Activated naive CD4-positive, alpha-beta T cell treated with Interleukin-2 at 50 U/mL for 16 hours (primary cell): ENCODE results near the gene PDE10A.

Experiments
- DNase-seq: peaks from one replicate; pipeline ENCODE4 v3.0.0-alpha.2; 2020

Gene PDE10A

DNA sequence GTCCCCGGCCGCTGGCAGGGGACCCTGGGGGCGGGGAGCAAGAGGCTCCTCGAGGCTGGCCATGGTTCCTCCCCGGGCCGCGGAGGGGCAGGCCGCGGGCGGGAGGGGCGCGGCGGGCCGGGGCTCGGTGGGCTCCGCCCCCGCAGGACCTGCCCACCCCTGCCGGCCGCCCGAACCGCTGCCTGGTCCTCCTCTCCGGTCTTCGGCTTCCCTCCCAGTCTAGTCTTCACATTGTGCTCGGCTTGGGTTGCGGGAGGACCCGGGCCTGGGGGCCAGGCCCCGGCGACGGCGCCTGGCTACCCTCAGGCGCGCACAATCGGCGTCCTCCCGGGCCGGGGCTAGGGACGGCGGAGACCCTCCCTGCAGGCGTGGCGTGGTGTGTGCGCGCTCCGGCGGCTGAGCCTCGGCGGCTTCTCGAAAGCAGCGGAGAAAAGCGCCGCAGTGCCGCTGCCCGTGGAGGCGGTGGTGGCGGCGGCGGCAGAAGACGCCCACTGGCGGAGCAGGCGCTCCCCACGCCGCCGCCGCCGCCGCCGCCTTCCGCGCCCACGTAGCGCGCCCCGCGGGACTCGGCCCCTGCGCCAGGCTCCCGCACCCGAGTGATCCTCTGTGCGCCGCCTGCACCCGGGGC, at the start of gene PDE10A:
PDE10A (minus strand) TSS at position 493 of the 628 bp plus-strand sequence; CDS start at position 63, 430 bp downstream.
- no peak for DNase-seq

DNA sequence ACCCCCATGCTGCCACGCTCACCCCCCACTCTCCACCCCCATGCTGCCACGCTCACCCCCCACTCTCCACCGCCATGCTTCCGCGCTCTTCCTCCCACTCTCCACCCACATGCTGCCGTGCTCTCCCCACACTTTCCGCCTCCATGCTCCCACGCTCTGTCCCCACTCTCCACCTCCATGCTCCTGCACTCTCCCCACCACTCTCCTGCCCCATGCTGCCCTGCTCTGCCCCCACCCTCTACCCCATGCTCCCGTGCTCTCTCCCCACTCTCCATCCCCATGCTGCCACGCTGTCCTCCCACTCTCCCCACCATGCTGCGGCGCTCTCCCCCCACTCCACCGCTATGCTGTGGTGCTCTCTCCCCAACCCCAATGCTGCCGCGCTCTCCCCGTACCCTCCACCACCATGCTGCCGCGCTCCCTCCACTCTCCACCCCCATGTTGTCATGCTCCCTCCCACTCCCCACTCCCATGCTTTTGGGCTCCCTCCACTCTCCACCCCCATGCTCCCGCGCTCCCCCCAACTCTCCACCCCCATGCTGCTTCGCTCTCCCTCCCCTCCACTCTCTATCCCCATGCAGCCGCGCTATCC, 46.0 kb upstream of the PDE10A start:
- DNase-seq: no peak

DNA sequence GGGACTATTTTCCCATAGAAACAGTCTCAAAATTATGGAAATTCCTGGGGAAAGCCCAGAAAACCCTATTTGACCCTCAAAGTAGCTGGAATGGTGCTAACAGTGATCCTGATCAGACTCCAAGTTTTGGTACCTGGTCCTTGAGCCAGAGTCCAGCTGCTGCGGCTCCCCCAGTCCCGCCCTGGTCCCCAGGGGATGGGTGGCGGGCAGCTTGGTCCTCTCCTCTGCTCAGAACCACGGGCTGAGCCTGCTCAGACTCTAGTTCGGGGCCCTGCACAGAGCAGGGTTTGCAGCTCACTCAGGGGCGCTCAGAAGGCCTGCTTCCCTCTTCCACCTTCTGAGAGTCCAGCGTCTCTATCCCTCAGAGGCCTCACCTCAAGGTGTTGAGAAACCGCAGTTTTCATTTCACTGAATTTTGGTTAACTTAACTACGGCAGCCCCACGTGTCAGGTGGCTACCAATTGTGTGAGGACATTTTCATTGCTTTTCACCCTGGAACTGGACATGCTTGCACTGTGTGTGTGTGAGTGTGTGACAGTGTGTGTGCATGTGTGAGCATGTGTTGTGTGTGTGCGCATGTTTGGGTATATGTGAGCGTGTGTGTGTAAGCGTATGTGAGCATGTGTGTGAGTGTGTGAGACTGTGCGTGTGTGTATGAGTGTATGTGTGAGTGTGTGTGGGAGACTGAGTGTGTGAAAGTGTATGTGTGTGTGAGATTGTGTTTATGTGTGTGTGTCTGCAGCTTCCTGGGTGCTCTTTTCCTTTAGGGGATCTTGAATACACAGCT, 44.2 kb upstream of the PDE10A start:
- no peak for DNase-seq

DNA sequence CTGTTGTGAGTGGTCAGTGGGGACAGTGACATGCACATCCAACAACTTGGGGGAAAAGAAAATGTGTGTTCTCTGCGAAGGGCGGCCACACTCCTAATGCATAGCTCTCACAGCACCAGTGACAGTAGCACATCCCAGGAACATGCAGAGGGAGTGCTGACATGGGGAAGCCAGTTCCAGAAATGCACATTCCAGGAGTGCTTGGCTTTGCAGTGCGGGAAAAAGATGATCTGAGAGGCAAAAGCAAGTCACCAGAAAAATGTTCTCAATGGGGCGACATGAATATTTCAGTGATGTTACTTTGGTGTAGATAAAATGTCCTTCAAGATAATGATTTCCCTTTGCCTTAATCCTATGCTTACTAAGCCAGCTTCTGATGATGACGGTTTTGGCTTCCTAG, 42.9 kb upstream of the PDE10A start:
- no peak for DNase-seq

DNA sequence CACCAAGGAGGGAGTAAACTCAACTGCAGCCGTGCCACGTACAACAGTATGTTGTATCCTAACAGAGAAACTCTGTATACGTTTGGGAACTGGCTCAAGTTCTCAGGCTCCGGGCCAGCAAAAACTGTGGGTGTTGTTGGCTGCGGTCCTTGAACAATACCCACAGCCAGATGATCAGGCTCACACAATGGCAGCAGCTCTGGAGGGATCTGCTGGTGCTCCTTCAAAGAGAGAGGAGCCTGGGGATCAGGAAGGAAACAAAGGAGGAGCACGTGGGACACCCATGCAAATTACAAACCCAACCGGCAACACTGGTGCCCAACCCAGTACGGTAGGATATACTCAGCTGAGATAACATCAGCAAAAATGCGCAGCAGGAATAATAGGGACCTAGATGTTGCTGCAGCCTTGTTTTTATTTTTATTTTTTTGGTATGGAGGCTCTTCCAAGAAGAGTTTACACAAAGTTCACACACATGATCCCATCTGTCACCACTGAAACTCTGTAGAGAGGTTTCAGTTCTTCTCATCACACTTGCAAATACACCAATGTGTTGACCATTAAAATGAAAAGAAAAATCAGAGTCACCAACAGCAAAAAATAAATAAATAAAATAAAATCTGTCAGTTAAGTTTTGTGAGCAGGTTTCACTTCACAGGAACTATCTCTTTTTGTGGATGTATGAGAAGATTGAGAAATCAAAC, 41.2 kb upstream of the PDE10A start:
- DNase-seq: no peak

DNA sequence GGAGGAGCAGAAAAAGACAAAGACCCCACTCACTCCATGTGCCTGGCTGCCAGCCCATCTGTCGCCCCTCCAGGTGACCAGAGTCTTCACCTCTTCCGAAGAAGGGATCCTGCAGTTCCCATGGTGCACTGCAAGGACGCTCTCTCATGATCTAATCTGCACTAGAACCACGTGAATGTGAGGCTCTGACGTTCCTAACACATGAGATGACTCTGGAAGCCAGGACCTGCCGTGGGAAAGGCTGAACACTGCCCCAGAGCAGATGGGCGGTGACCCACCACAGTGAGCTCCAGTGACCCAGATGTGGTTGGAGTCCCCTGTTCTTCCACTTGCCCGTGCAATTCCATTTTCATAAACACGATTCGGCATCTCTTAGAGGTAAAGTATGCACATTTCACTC, 39.6 kb upstream of the PDE10A start:
- DNase-seq: no peak

DNA sequence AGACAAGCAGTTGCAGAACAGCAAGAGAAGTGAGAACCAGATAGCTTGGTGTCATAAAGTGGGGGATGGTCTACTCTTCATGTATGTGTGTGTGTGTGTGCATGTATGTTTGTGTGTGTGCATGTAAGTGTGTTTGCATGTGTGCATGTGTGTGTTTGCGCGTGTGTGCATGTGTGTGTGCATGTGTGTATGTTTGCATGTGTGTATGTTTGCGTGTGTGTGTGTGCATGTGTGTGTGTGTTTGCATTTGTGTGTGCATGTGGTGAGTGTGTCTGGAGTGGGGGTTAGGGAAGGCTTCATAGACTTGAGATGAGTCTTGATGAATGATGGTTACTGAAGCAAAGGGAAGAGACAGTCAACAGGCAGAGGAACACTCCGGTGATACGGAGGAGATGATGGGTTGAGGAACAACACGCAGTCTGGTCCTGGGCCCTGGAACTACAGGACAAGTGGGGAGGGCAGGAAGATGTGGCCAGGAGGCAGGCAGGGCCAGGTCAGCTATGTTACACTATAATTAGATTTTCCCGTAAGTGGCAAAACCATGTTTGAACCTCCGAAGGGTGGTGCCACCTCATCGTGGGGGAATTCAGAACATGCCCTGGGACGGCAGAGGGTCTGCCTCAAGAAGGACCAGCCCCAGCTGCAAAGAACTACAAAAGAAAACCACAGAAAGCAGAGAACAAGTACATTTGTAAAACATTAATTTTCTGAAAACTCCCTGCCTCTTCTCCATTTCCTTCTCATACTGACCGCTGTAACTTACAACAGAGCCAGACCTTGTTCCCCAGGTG, 38.7 kb upstream of the PDE10A start:
- no peak for DNase-seq

DNA sequence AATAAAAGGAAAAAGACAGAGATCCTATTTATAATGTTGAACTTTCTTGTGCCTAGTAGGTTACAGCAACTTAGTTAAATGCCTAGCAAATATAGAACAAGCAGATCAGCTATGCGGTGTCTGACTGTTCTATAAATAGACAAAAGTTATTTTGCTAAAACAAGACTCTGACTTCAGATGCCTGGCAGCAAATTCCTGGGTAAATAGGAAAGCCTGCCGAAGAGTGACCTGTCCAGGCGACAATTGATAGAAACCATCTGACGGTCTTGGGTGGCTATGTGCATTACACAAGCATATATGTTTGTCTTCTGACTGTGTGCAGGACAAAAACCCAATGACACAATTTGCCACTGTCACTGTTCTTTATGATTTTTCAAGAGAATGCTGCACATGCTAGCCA, 38.0 kb upstream of the PDE10A start:
- no peak for DNase-seq

DNA sequence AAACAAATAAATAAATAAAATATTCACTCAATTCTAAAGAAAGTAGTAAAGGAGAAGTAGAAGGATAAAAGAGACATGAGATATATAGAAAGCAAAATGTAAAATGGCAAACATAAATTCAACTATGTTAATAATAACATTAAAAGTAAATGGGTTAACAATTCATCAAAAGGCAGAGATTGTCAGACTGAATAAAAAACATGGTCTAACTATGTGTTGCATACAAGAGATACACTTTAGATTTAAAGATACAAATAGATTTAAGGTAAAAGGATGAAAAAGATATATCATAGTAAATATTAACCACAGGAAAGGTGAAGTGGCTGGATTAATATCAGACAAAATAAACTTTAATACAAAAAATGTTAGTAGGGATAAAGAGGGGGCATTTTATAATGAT, 35.8 kb upstream of the PDE10A start:
- DNase-seq: no peak

DNA sequence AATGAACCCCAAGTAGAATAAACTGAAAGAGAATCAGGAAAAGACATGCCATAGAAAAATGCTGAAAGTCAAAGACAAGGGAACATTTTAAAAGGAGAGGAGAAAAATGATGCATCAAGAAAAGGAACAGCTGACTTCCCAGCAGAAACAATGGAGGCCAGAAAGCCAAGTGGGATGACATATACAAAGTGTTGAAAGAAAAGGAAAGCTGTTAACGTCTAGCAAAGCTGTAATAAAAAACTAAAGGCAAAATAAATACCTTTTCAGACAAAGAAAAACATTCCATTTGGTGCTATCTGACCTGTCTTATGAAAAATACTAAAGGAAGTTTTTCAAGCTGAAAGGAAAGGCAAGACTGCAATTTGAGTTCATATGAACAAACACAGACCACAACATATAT, 34.1 kb upstream of the PDE10A start:
- DNase-seq: no peak

DNA sequence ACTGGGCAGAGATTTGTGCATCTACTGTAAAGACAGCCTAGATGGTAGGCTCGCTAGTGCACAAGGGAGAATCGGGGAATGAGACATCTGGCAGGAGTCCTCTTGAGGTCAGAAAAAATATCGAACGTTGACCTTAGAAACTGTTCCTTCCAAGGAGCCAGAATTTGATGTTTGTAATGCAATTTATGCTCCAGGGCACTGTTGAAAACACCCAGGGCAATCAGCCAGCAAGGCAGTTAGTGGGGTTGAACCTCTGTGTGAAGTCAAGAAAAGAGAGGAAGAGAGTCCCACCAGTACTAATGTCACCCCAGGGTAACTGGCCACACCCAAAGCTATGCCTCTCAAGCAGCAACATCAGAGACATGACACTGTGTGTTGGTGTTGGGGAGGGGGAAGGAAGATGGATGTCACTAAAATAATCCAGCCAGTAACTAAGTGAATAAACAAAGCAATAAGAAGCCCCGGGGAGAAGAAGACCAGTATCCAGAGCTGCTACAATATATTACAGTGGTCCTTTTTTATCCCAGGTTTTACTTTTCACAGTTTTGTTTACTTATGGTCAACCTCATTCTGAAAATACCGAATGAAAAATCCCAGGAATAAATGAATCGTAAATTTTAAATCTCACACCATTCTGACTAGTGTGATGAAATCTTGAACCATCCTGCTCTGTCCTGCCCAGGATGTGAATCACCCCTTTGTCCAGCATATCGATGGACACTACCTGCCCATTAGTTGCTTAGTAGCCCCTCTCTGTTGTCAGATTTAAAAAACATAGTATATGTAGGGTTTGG, 32.9 kb upstream of the PDE10A start:
- no peak for DNase-seq

GRCh38 chr6:165694296-165694695, 31.3 kb upstream of the PDE10A start:
- no peak for DNase-seq

GRCh38 chr6:165692106-165692653, 29.1 kb upstream of the PDE10A start:
- DNase-seq: no peak

- DNase-seq: no peak
Measured at GRCh38 chr6:165689699-165690098, 26.7 kb upstream of the PDE10A start.

DNA sequence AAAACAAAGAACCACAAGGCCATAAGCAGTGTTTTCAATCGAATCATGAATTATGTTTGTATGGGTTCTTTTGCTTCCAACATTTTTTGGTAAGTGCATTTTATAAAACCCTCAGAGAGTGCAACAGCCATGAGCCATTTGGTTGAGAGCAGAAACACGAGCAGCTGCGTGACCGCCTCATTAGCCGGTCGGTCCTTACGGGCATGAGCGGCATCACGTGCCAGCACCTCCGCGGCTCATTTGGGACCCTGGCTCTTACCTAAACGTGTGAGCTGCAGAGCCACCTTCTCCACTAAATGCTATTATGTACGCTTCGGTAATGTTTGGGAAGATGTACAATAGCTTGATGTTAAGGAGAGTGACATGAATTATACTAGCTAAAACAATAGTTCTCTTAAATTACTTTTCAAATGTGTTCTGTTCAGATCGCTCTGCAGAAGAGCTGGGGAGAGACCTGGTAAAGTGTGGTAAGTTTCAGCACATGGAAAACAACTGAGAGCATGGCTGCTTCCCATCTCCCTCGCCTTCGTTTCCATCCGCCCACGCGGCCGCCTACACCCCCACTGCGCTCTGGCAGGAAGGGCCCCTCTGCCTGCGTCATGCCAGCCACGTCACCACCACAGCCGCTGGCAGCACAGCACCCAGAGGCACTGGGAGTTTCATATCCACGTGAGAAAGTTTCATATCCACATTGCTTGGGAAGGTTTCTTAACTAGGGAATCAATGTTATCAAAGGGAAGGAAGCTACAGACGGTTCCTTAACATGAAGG, 23.7 kb upstream of the PDE10A start:
- no peak for DNase-seq

- no peak for DNase-seq
Measured at GRCh38 chr6:165685302-165685701, 22.3 kb upstream of the PDE10A start.

- DNase-seq: no peak
Measured at GRCh38 chr6:165684333-165684732, 21.3 kb upstream of the PDE10A start.

- DNase-seq: no peak
Measured at GRCh38 chr6:165680975-165681374, 17.9 kb upstream of the PDE10A start.

DNA sequence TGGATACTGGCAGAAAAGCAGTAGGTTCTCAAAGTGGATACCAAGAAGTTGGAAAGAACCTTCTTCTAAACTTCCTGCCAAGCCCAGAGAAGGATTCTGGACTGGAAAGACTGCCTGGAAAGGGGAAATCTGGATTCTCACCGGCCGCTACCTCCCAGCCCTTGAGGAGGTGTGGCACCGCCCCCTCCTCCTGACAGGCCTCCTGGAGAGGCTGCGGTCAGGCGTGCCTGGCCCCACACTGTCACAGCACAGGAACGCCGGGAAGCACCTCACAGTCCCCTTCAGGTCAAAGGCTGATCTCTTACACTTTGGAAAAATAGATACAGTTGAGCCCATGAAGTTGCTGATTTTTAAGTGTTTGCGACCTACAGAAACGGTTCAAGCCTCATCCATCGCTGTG, 16.3 kb upstream of the PDE10A start:
- no peak for DNase-seq

DNA sequence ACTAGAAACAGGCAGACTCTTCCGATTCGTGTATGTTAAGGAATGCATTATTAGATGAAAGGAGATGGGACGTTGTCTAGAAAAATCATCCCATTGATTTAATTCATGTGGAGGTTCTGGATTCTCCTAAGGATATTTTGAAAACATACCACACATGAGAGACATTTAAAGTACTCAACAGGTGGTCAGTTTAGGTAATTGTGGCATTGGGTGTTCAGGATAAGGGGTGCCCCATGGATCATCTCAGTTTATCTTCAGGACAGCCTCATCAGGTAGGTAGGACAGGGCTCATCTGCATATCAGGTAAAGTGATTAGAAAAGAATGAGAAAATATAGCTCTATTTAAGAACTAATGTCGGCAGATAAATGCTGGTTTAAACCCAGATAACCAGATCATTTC, 15.9 kb upstream of the PDE10A start:
- no peak for DNase-seq

DNA sequence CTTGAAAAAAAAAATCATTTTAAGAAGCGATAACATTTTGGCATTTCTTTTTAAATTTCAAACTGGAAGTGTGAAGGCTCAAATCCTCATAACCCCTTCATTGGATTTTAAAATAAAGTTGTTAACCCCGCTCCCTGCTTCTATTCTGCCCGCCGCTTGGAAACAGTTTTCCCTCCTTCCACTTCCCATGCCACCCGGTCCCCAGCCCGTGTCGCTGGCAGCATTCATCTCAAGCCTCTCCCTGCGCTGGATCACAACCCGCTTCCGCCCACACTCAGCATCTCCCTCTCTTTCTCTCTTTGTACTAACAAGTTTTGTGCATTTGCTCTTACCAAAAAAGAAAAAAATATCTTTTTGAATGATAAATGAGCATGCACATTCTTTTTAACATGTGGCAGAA, 15.4 kb upstream of the PDE10A start:
- DNase-seq: no peak
